ENCODE data around the gene DPAGT1. TPM values are rescaled to one million over a fixed set of nuclear protein-coding genes. Genes with fewer than 3 reads are reported as not detected.
A peak's percentile ranks its signal among the peaks of the same experiment; 100 is the strongest.

DPAGT1 gene
- total and polyA plus RNA-seq, 2 experiments from 2014 or later, result 37.2 to 52.6 TPM

GRCh38 chr11:119056421-119056999 lies 45.1 kb downstream of the DPAGT1 start:
- H3K4me1 ChIP-seq (ENCODE audit: insufficient read depth), result peaks cover 14% of the 10 kb centered on the region
- TF ChIP-seq CTCF (conservative IDR thresholded peaks at IDR 0.05; ENCODE audit: low read depth in 2 of 2) (no peak), ZNF114 (CRISPR knock-in tag; IDR thresholded peaks at IDR 0.05) (no peak), CREB1 (CRISPR knock-in tag; IDR thresholded peaks at IDR 0.05; ENCODE audit: low read depth) (no peak), EZH2phosphoT487 (IDR thresholded peaks at IDR 0.05; ENCODE audit: unreplicated experiment) (no peak), POLR2AphosphoS5 (IDR thresholded peaks at IDR 0.05; ENCODE audit: low read depth) (no peak), NANOG (IDR thresholded peaks at IDR 0.05; ENCODE audit: borderline replicate concordance) (no peak), STAT1 (IDR thresholded peaks at IDR 0.05; ENCODE audit: unreplicated experiment) (no peak), ETS1 (IDR thresholded peaks at IDR 0.05) (no peak), JUNB (IDR thresholded peaks at IDR 0.05; ENCODE audit: unreplicated experiment) (no peak), ZNF462 (CRISPR knock-in tag; IDR thresholded peaks at IDR 0.05) (no peak), ZNF331 (CRISPR knock-in tag; IDR thresholded peaks at IDR 0.05; ENCODE audit: low read depth) (no peak)
- peak; percentile 31 for ATAC-seq
- peaks cover 25% of the 10 kb centered on the region for H4K20me1 ChIP-seq (replicated peaks; ENCODE audit: insufficient read depth)
- 0 out of 2 replicates have a peak, but pooled peaks cover 4% of the 10 kb centered on the region for H3K9me2 ChIP-seq (ENCODE audit: insufficient read depth)
- H3K4me1 Mint-ChIP-seq, result peaks cover 14% of the 10 kb centered on the region
- peak overlapping the region; percentile 90 for H3K4me3 Mint-ChIP-seq
- no peak overlapping the region; the same call in 1 of the 2 replicates for H2AFZ ChIP-seq
- peaks cover 13% of the 10 kb centered on the region for H3K27me3 Mint-ChIP-seq (ENCODE audit: insufficient read depth, low read depth, poor library complexity)
- H3K4me3 ChIP-seq, result peak overlapping the region; percentile 96
- H3K4me2 ChIP-seq, result peak overlapping the region; percentile 93
- peaks cover 55% of the 10 kb centered on the region for H3K36me3 Mint-ChIP-seq (ENCODE audit: low read depth)
- H3F3A ChIP-seq (replicated peaks; ENCODE audit: low read depth), result peaks cover 16% of the 10 kb centered on the region
- H3K27ac Mint-ChIP-seq, result peak overlapping the region; percentile 98
- peaks cover 37% of the 10 kb centered on the region for H3K36me3 ChIP-seq (ENCODE audit: insufficient read depth)
- no peaks in the 10 kb centered on the region for H3K27me3 ChIP-seq (ENCODE audit: insufficient read depth)
- peak; percentile 80 for DNase-seq (ENCODE audit: low spot score)
- peaks cover 43% of the 10 kb centered on the region for H3K79me2 ChIP-seq (replicated peaks; ENCODE audit: insufficient read depth)
- H3K9me3 Mint-ChIP-seq, result peaks cover 7% of the 10 kb centered on the region; the same call in 1 of the 3 replicates
- peak overlapping the region; percentile 90 for H3K27ac ChIP-seq (ENCODE audit: low read depth)

All from GM23338 (cell line).